GM15510 (cell line): Measurements from ENCODE around the gene KLHDC4.

Experiments
- POLR2A ChIP-seq: IDR thresholded peaks from 3 replicates; pipeline ENCODE4 v1.6.1; 2011; ENCODE audit warnings: borderline replicate concordance; ENCODE audit not compliant: insufficient read length; ENCODE audit errors: extremely low read depth

The KLHDC4 gene

DNA sequence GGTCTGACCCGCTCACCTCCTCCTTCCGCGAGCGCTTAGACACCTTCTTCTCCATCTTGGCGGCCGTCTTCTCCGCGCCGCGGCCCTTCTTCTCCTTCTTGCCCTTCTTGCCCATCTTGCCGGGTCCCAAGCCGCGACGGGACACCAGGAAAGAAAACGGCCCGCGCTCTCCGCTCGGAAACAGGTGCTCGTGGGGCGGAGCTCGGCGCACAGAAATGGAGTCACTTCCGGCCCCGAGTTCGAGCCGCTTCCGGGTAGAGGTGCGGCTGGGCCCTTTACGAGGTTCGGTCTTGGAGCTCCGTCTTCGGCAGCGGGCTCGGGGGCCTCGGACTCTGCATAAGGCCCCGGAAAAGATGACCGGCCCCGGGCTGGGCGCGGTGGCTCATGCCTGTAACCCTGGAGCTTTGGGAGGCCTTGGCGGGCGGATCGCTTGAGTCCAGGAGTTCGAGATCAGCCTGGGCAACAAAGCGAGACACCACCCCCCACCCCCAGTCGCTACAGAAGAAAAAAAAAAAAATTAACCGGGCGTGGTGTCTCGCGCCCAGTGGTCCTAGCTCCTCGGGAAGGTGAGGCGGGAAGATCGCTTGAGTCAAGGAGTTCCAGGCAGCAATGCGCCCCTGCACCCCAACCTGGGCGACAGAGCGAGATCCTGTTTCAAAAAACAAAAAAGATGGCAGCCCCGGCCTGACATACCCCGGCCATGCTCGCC lies at the start of gene KLHDC4:
TSS of gene KLHDC4 (minus strand) at position 211 of the 709 bp plus-strand sequence. CDS start at position 115, 96 bp downstream.
- TF ChIP-seq POLR2A: peak; percentile 82

- TF ChIP-seq POLR2A: no peak
Observed at GRCh38 chr16:87815567-87815966, 49.8 kb upstream of the KLHDC4 start.

GRCh38 chr16:87812200-87812656 lies 46.4 kb upstream of the KLHDC4 start:
- no peak for TF ChIP-seq POLR2A

GRCh38 chr16:87809150-87809902 lies 43.5 kb upstream of the KLHDC4 start:
- peak; percentile 33 for TF ChIP-seq POLR2A

DNA sequence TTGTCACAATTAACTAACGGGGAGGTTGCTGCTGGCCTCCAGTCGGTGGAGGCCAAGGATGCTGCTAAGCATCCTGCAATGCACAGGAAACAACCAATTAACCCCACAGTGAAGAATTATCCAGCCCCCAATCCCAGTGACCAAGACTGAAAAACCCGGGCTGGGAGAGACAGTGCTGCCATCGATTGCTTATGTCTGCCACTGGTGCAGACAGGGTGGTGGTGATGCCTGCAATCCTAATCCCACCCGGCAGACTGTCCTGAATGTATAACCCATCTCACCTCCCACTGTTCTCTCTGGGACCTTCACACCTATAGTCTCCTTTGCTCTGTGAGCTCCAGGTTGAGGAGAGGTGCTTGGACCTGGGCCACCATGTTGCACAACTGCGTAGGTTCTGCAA lies 42.3 kb upstream of the KLHDC4 start:
- no peak for TF ChIP-seq POLR2A

- TF ChIP-seq POLR2A: peak; percentile 40
Observed at GRCh38 chr16:87806641-87807546, 41.1 kb upstream of the KLHDC4 start.

GRCh38 chr16:87806261-87806640 lies 40.5 kb upstream of the KLHDC4 start:
- TF ChIP-seq POLR2A: no peak

DNA sequence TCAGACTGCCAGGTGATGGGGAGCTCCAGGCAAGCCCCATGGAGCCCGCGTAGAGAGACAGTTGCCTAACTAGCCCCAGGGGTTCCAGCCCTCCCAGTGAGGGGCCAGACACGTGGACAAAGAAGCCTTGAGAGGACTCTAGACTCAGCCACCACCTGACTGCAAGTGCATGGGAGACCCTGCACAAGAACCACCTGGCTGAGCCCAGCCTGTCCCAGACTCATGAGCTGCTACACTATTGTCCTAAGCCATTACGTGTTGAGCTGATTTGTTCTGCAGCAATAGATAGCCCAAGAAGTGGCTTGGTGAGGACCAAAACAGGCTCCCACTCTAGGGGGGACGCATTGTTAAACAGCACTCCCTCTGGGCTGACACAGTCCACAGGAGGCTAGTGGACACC lies 37.6 kb upstream of the KLHDC4 start:
- TF ChIP-seq POLR2A: no peak

DNA sequence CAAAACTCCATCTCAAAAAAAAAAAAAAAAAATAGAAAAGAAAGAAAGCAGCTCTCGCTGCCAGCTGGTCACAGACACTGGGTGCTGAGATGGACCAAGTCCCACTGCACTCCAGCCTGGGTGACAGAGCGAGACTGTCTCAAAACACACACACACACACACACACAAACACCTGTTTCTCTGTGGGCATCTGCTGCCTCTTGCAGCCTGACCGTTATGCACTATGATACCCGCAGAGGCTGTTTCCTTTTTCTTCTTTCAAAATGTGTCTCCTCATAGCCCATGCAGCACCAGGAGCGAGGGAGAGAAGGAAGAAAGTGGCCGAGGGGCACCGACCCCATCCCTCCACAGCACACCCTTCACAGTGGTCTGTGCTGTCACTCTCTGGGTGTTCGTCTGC lies 36.9 kb upstream of the KLHDC4 start:
- TF ChIP-seq POLR2A: no peak

DNA sequence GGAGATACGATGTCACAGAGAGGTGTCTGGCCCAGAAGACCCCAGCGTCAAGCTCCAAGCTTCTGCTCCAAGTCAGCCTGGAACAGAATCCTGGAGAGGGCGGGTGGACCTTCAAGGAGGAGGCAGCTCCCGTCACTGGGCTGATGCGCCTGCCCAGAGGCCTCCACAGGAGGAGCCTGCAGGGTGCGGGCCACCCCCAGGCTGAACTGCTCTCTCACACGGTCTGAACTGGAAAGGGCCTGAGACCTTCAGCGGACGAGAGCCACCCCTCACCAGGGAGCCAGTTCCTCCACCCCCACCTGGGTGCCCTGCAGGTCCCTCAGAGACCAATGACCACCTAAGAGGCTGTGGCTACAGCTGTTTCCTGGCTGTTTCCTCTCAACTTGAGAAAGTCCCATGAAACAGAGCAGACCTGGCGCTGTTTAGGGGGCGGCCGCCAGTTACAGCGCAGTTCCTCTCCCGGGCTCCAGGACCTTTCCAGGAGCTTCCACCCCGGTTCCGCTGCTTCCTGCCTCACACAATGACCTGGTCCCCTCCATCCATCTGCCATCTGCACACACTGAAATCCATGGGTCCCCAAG lies 36.0 kb upstream of the KLHDC4 start:
- TF ChIP-seq POLR2A: no peak

- no peak for TF ChIP-seq POLR2A
Observed at GRCh38 chr16:87800497-87800896, 34.7 kb upstream of the KLHDC4 start.

DNA sequence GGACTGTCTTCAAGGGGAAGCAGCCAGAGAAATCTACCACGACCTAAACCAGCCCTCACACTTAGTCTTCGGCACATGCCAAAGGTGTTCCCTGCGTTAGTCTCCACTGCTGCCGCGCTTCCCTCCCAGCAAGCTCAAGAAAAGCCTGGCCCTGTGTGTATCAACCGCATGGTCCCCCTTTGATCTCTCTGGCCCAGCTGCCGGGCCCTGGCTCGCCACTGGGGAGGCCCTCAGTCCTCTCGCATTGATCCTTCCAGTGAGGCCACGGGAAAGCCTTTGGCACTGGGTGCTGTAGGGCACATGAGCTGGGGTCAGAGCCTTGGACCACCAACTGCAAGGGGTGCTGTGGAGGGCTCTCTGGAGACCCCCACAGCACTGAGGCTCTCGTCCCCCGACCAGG lies 29.6 kb upstream of the KLHDC4 start:
- no peak for TF ChIP-seq POLR2A

DNA sequence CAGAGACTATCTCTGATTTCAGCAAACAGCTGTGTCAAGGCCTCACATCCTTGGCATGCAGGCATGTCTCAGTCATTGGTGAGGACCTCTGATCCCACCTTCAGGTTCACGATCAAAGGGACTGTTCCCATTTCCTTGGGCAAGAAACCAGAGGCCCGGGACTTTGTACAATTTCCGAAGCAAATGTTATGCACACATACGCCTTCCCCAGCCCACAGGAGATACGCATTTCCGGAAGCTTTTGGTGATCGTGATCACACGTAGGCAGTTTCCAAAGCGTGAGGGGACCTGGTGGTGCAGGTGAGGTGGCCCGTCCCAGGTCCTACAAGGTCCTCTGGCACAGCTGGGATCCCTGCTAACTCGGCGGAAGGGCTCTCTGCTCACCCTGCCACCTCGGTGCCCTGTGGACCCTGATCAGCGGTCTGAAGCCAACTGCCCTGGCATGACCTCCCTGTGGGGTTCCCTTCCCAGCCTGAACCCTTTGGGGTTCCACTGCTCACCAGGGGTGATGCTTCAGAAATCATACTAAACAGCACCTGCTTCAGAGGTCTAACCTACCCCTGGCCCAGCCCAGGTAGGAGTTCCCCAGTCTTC lies 28.8 kb upstream of the KLHDC4 start:
- TF ChIP-seq POLR2A: no peak

- no peak for TF ChIP-seq POLR2A
Observed at GRCh38 chr16:87792205-87792565, 26.4 kb upstream of the KLHDC4 start.
